ENCODE results near the gene RASSF9. TPM values are rescaled to one million over a fixed set of nuclear protein-coding genes. Genes with fewer than 3 reads are reported as not detected.

Gene RASSF9
- 1 to 10 TPM in 2 of 4 donors, under 1 TPM in 2; 0.46 to 1.3 (median 0.90) TPM for total RNA-seq

DNA sequence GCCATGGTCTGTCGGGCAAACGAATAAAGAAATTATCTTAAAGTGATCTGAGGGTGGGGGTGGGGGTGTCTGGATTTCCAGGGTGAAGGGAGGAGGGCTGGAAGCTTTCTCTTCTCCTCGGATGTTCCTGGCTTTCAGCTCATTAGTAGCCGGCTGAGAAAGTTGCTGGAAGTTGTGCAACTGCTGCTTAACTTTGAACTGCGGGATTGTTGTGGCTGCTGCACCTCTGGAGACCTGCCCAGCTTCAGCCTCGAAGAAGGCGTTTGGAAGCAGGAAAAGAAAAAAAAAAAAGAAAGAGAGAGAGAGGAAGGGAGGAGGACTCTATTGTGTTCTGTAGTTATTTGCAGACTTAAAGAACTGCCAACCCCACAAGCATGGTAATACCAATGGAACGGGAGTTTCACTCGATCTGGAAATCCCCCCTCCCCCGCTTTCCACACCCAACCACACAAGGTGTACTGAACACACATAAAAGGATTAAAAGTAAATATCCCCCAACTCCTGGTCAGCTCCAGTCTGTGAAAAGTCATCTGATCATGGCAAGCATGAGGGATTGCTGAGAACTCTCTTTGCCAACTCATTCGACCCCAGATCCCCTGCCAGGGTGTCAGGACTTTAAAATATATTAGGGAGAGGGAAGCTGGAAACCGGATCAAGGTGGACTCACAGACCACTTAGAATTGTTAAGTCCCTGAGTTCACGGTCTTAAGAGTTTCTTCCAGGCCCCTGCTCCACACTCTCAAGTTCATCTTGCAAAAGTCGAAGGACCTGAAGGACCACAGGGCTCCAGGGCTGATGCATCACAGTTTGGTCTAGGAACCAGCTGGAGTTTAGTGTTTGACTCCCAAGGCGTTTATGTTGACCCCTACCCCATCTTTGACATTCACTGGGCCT lies at the start of gene RASSF9:
TSS of gene RASSF9 (minus strand) at position 213 of the 894 bp plus-strand sequence. CDS start at position 5, 208 bp downstream.
- no peak for TF ChIP-seq POLR2A (IDR thresholded peaks at IDR 0.05)
- TF ChIP-seq, protein P1, sequence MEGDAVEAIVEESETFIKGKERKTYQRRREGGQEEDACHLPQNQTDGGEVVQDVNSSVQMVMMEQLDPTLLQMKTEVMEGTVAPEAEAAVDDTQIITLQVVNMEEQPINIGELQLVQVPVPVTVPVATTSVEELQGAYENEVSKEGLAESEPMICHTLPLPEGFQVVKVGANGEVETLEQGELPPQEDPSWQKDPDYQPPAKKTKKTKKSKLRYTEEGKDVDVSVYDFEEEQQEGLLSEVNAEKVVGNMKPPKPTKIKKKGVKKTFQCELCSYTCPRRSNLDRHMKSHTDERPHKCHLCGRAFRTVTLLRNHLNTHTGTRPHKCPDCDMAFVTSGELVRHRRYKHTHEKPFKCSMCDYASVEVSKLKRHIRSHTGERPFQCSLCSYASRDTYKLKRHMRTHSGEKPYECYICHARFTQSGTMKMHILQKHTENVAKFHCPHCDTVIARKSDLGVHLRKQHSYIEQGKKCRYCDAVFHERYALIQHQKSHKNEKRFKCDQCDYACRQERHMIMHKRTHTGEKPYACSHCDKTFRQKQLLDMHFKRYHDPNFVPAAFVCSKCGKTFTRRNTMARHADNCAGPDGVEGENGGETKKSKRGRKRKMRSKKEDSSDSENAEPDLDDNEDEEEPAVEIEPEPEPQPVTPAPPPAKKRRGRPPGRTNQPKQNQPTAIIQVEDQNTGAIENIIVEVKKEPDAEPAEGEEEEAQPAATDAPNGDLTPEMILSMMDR (IDR thresholded peaks at IDR 0.05 in 4 of 5, conservative IDR thresholded peaks at IDR 0.05 in 1 of 5): no peak
- intact Hi-C loops (cut with DNase I; ENCODE audit: low total_unique reads) (no loop called here), in situ Hi-C loops (cut with MboI; ENCODE audit: low sequenced_read_pairs in 4 of 4) (no loop called here)
- peak; percentile 82 to 88 for ATAC-seq
- H3K27me3 ChIP-seq: no peaks in the 10 kb centered on the region
- DNase-seq: peak; percentile 13 to 60
- no peaks in the 10 kb centered on the region for H3K36me3 ChIP-seq
- no peaks in the 10 kb centered on the region for H3K9me3 ChIP-seq
- peak within 1 kb of the TSS; percentile 41 to 57 (median 50) for H3K4me3 ChIP-seq
- peak within 1 kb of the TSS; percentile 55 to 76 (median 70) for H3K27ac ChIP-seq
- H3K4me1 ChIP-seq: peaks cover 0 to 5% of the 10 kb centered on the region in 2 donors

DNA sequence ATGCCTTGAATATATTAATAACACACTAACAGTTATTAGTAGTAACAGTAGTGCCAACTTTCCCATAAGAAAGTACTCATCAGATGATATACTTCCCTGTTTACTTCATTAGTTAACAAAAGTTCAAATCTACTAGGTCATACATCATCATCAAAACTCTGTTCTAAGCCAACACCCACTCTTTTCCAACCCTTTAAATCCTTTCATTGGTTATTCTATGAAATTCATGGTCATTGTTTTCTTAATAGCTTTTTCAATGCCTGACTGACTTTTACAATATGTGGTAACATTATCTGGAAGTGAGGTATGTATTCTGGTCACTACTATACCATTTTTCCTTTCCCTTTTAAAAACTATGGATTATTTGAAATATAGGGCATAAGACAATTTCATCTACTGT lies 47.6 kb upstream of the RASSF9 start:
- Histone ChIP-seq H3K9me3 (no peaks in the 10 kb centered on the region), H3K27ac (no peak overlapping the region), H3K4me1 (no peaks in the 10 kb centered on the region), H3K36me3 (no peaks in the 10 kb centered on the region), H3K27me3 (no peaks in the 10 kb centered on the region), H3K4me3 (no peak overlapping the region)
- in situ Hi-C loops (cut with MboI; ENCODE audit: low sequenced_read_pairs in 4 of 4) (no loop called here), intact Hi-C loops (cut with DNase I; ENCODE audit: low total_unique reads) (no loop called here)
- no peak for ATAC-seq
- no peak for DNase-seq
- no peak for TF ChIP-seq POLR2A (IDR thresholded peaks at IDR 0.05)
- TF ChIP-seq, protein P1 (IDR thresholded peaks at IDR 0.05 in 4 of 5, conservative IDR thresholded peaks at IDR 0.05 in 1 of 5): no peak

DNA sequence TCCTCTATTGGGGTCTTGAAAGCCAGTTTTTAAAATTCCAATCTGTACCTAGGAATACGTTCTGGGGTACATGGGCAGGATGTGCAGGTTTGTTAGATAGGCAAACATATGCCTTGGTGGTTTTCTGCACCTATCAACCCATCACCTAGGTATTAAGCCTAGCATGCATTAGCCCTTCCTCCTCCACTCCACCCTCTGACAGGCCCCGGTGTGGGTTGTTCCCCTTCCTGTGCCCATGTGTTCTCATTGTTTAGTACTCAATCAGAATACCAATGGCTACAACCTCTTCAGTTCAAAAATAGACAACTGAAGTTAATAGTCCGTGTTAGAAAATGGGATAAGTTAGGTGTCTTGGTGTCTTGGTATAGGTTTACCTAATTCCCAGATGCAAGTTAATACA lies 41.2 kb upstream of the RASSF9 start:
- in situ Hi-C loops (cut with MboI; ENCODE audit: low sequenced_read_pairs in 4 of 4): loop anchor here in 1 of 4 donors (10.0 kb wide), 1 partner anchor 413 kb away; no protein-coding TSS in a partner anchor

DNA sequence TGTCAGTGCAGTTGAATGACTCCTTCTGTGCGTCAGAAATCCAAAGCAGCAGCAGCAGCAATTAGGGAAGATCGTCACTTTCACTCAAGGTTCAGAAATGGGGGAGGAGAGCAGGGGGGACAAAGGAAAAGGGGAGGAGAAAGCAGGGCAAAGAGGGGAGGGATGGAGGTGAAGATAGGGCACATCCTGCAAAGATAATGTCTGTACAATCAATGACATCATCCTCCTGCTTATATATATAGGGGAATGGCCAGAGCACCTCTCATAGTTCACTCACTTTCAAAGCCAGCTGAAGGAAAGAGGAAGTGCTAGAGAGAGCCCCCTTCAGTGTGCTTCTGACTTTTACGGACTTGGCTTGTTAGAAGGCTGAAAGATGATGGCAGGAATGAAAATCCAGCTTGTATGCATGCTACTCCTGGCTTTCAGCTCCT lies 37.8 kb upstream of the RASSF9 start, which contains the start of gene NTS:
TSS of gene NTS (plus strand) at position 265 of the 431 bp plus-strand sequence. CDS start at position 374, 109 bp downstream.
- no peaks in the 10 kb centered on the region for H3K4me1 ChIP-seq
- DNase-seq (no peak), ATAC-seq (no peak)
- H3K27me3 ChIP-seq: no peaks in the 10 kb centered on the region
- no peaks in the 10 kb centered on the region for H3K9me3 ChIP-seq
- TF ChIP-seq POLR2A (IDR thresholded peaks at IDR 0.05): no peak
- TF ChIP-seq, protein P1 (IDR thresholded peaks at IDR 0.05 in 4 of 5, conservative IDR thresholded peaks at IDR 0.05 in 1 of 5): no peak
- H3K4me3 ChIP-seq: no peak within 1 kb of the TSS
- in situ Hi-C loops (cut with MboI; ENCODE audit: low sequenced_read_pairs in 4 of 4): loop anchor here in 3 of 4 donors (10.0 to 25.0 kb wide), 2 partner anchors 387 to 409 kb away; no protein-coding TSS in a partner anchor
- intact Hi-C loops (cut with DNase I; ENCODE audit: low total_unique reads): no loop called here
- no peak within 1 kb of the TSS for H3K27ac ChIP-seq
- no peaks in the 10 kb centered on the region for H3K36me3 ChIP-seq

More for the DNA sequence above, 41.2 kb upstream of the RASSF9 start:
- Histone ChIP-seq H3K27ac (no peak overlapping the region), H3K4me3 (no peak overlapping the region), H3K4me1 (no peaks in the 10 kb centered on the region), H3K27me3 (no peaks in the 10 kb centered on the region), H3K36me3 (no peaks in the 10 kb centered on the region), H3K9me3 (no peaks in the 10 kb centered on the region)
- intact Hi-C loops (cut with DNase I; ENCODE audit: low total_unique reads): no loop called here
- DNase-seq (no peak), ATAC-seq (no peak)
- TF ChIP-seq, protein P1 (IDR thresholded peaks at IDR 0.05 in 4 of 5, conservative IDR thresholded peaks at IDR 0.05 in 1 of 5): no peak
- no peak for TF ChIP-seq POLR2A (IDR thresholded peaks at IDR 0.05)
